A549 (cell line): ENCODE measurements around the gene QKI. TPM values are rescaled to one million over a fixed set of nuclear protein-coding genes. Genes with fewer than 3 reads are reported as not detected.
"Not testable (repeated sequence)": the region's sequence is repeated elsewhere in the genome, so short reads cannot be mapped to it uniquely, and the experiment has no call there.

Source experiments
- ATAC-seq, 2 experiments: fragments of 200-7000 bp in 1 of 2; fragments of >200 bp in 1 of 2; cut with Nextera tagmentation in 1 of 2; cut with Tn5 transposase in 1 of 2; 3 replicates each; pipeline versions ENCODE4 v1.8.0 to v1.9.1; 2018 to 2020; ENCODE audit warnings: mild to moderate bottlenecking in 1 of 2, moderate library complexity in 1 of 2
- CTCF ChIA-PET: fragments of 300-600 bp; sonication (Branson Sonifier 250); formaldehyde crosslinking; extraction: SDS; loops from one replicate; lab custom pipeline; 2021; ENCODE audit warnings: antibody characterized with exemption, inconsistent platforms; lab: Yijun Ruan, JAX
- POLR2A ChIA-PET: fragments of 350-600 bp; formaldehyde crosslinking; extraction: SDS; loops from one replicate; lab custom pipeline; 2021; ENCODE audit warnings: antibody characterized with exemption, inconsistent platforms; lab: Yijun Ruan, JAX
- DNase-seq, 2 experiments: peaks; one replicate each; pipeline versions ENCODE4 v3.0.0 to v3.0.0-alpha.2; 2011 to 2016; ENCODE audit warnings: low read depth in 1 of 2, low spot score in 1 of 2
- FAIRE-seq: peaks from 2 replicates; lab custom pipeline; 2011; peaks lifted over from hg19 to GRCh38; lab: Jason Lieb, UNC
- H3K27ac ChIP-seq, 2 experiments: fragments of >200 bp; sonication (Bioruptor Twin); formaldehyde crosslinking; 3 replicates each; pipeline ENCODE4 v1.5.1; 2016 to 2017
- H3K4me1 ChIP-seq: fragments of >200 bp; sonication (Bioruptor Twin); formaldehyde crosslinking; 3 replicates; pipeline ENCODE4 v1.6.1; 2016
- H3K4me2 ChIP-seq: fragments of >200 bp; sonication (Bioruptor Twin); formaldehyde crosslinking; 3 replicates; pipeline ENCODE4 v1.6.1; 2016
- H3K4me3 ChIP-seq: fragments of >200 bp; sonication (Bioruptor Twin); formaldehyde crosslinking; 3 replicates; pipeline ENCODE4 v1.5.1; 2016
- H3K9me3 ChIP-seq: fragments of >200 bp; sonication (Bioruptor Twin); formaldehyde crosslinking; 3 replicates; pipeline ENCODE4 v1.6.1; 2016
- CEBPB ChIP-seq, 2 experiments: fragments of >200 bp in 1 of 2; sonication (Bioruptor Twin) in 1 of 2; formaldehyde crosslinking in 1 of 2; IDR thresholded peaks; 2 replicates each; pipeline ENCODE4 v1.6.1; 2012 to 2016
- FOSB ChIP-seq: fragments of 250-450 bp; sonication (Bioruptor Pico); IDR thresholded peaks from 2 replicates; pipeline ENCODE4 v1.5.0; 2020; ENCODE audit warnings: mild to moderate bottlenecking, moderate library complexity
- HOXB13 ChIP-seq: fragments of 250-450 bp; sonication (Bioruptor Pico); IDR thresholded peaks from 2 replicates; pipeline ENCODE4 v1.5.0; 2020; ENCODE audit warnings: low read depth, mild to moderate bottlenecking, moderate library complexity
- MAZ ChIP-seq: fragments of 150-350 bp; IDR thresholded peaks from 2 replicates; pipeline ENCODE4 v1.6.1; 2014; ENCODE audit warnings: antibody characterized with exemption, low read depth, low read length, borderline replicate concordance
- MYC ChIP-seq: IDR thresholded peaks from 2 replicates; pipeline ENCODE4 v1.6.1; 2012; ENCODE audit warnings: mild to moderate bottlenecking, inconsistent platforms, low read length, improper control_type of control experiment, borderline replicate concordance
- NFE2L2 ChIP-seq: fragments of 150-350 bp; conservative IDR thresholded peaks from 2 replicates; pipeline ENCODE4 v1.6.1; 2014; ENCODE audit warnings: low read length
- RAD21 ChIP-seq, 2 experiments: fragments of >200 bp in 1 of 2; sonication (Bioruptor Twin) in 1 of 2; formaldehyde crosslinking in 1 of 2; IDR thresholded peaks in 1 of 2; conservative IDR thresholded peaks in 1 of 2; 2 replicates in 1 of 2; 3 replicates in 1 of 2; pipeline ENCODE4 v1.6.1; 2012 to 2018; ENCODE audit warnings: inconsistent platforms in 1 of 2
- SMC3 ChIP-seq: fragments of >200 bp; sonication (Bioruptor Twin); formaldehyde crosslinking; IDR thresholded peaks from 3 replicates; pipeline ENCODE4 v1.6.1; 2018; ENCODE audit warnings: inconsistent platforms
- WGBS: methylation state at CpG from one replicate; pipeline ENCODE4 v1.1.6; 2017; ENCODE audit errors: missing lambda C conversion rate; 5-methylcytosine and 5-hydroxymethylcytosine counted together
- polyA plus RNA-seq, 4 experiments: library from polyadenylated mRNA; depleted of rRNA in 3 of 4; stranded (reverse); fragments of >200 nt; fragmentation: RNase III in 1 of 4; extraction: RNeasy Plus Mini Kit Qiagen cat#74134 plus additional on column Dnase treatment in 1 of 4; gene quantifications; 2 replicates in 3 of 4; 3 replicates in 1 of 4; pipeline ENCODE4 v1.2.3, GENCODE V29; 2011 to 2017
- TF ChIP-seq, protein P1 (sequence below): IDR thresholded peaks from 2 replicates; pipeline ENCODE4 v1.6.1; 2012
- TF ChIP-seq, protein P2 (sequence below): fragments of >200 bp; sonication (Bioruptor Twin); formaldehyde crosslinking; IDR thresholded peaks from 3 replicates; pipeline ENCODE4 v1.5.1; 2016
- TF ChIP-seq, protein P3 (sequence below): fragments of 200-600 bp; sonication (generic); IDR thresholded peaks from 2 replicates; pipeline ENCODE4 v1.6.1; 2016; ENCODE audit warnings: antibody characterized with exemption, mild to moderate bottlenecking, moderate library complexity
- TF ChIP-seq, protein P4 (sequence below): IDR thresholded peaks from 2 replicates; pipeline ENCODE4 v1.6.1; 2012; ENCODE audit warnings: low read depth, borderline replicate concordance

The QKI gene
- polyA plus RNA-seq, 2 of the 4 experiments (the other 2 are of a cell fraction) = 71.9 to 98.2 TPM

DNA sequence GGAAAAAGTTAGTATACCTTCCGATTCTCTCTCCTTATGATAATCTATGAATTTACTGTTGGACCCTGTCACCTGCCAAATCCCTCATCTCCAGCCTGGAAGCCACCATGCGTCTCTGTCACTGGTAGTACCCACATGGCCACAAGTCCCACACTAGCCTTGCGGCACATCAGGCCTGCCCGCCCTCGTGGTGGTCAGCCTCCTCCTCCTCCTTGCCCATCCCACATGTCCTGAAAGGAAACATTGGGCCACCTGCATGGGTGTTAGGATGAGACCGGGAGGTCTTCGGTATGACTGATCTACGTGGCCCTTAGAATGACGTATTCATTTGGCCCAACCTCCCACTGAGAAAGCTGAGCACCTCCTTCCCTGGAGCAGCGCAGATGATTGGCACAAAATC, 37.0 kb upstream of the QKI start:
- TF ChIP-seq SMC3 = no peak
- TF ChIP-seq, protein P1, sequence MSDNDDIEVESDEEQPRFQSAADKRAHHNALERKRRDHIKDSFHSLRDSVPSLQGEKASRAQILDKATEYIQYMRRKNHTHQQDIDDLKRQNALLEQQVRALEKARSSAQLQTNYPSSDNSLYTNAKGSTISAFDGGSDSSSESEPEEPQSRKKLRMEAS = no peak
- TF ChIP-seq, all 56 proteins: peak for 0
- 91% methylated on average over 9 of the region's 10 CpGs for WGBS
- ATAC-seq (no peak), FAIRE-seq (no peak), DNase-seq (no peak)
- POLR2A ChIA-PET = no interaction called here
- no peaks in the 10 kb centered on the region for H3K4me1 ChIP-seq
- H3K4me3 ChIP-seq = no peak overlapping the region
- no peak overlapping the region for H3K4me2 ChIP-seq
- CTCF ChIA-PET = interaction anchor here (0.9 to 1.4 kb wide), 2 partner anchors 11 to 1550 kb away, joined by 3 to 4 read pairs; no protein-coding TSS in a partner anchor
- no peak overlapping the region for H3K27ac ChIP-seq
- no peaks in the 10 kb centered on the region for H3K9me3 ChIP-seq

DNA sequence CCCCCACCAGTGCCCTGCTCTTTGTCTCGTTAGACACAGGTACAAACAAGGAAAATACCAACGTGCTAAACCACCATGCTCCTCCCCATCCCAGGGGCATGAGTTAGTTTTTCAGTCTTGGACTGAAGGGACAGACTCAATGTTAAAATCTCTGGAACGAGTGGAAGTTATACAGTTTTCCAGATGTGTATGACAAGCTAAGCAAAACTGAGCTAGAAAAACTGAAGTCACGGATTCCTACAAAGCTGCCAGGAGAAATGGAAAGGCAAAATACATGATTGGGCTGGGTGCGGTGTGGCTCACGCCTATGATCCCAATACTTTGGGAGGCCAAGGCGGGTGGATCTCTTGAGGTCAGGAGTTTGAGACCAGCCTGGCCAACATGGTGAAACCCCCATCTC, 34.3 kb upstream of the QKI start:
- POLR2A ChIA-PET = no interaction called here
- no peak for ATAC-seq
- Histone ChIP-seq H3K4me2 (no peak overlapping the region), H3K4me1 (no peaks in the 10 kb centered on the region), H3K27ac (no peak overlapping the region), H3K4me3 (no peak overlapping the region), H3K9me3 (no peaks in the 10 kb centered on the region)
- DNase-seq = no peak
- FAIRE-seq = no peak
- CTCF ChIA-PET = no interaction called here
- TF ChIP-seq MAZ = no peak
- 73% methylated on average over 7 of the region's 7 CpGs for WGBS

DNA sequence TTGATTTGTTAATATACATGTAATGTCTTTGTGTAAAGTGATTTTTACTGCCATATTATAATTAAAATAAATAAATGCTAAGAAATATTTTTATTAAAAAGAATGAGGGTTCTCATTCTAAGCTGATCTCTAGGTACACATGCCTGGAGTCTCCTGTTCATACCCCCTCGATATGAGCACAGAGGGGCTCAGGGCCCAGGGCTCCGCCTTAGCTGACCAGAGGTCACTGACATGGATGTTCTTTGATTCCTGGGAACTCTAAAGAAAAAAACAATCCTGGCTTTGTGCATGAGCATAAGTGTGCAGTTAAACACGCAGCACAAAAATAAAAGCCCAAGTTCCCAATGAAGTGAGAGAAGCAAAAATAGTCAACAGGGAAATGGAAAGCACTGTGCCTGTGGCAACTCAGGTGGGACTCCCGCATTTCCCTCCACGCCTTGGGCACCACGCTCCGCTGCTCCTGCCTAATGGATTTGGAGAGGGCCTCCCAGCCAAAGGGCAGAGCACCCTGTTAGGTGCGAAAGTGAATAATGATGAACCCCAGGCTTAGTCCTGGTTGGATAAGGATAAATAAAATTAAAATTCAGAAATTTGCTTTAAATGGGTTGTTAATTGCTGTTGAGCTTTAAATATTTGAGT, 33.3 kb upstream of the QKI start:
- no peak overlapping the region for H3K27ac ChIP-seq
- TF ChIP-seq MAZ (no peak), HOXB13 (CRISPR knock-in tag) (no peak), CEBPB (IDR thresholded peaks at IDR 0.05) (no peak), RAD21 (conservative IDR thresholded peaks at IDR 0.05 in 1 of 2, IDR thresholded peaks at IDR 0.05 in 1 of 2) (no peak), FOSB (CRISPR knock-in tag) (no peak), MYC (no peak), NFE2L2 (no peak)
- TF ChIP-seq, protein P2, sequence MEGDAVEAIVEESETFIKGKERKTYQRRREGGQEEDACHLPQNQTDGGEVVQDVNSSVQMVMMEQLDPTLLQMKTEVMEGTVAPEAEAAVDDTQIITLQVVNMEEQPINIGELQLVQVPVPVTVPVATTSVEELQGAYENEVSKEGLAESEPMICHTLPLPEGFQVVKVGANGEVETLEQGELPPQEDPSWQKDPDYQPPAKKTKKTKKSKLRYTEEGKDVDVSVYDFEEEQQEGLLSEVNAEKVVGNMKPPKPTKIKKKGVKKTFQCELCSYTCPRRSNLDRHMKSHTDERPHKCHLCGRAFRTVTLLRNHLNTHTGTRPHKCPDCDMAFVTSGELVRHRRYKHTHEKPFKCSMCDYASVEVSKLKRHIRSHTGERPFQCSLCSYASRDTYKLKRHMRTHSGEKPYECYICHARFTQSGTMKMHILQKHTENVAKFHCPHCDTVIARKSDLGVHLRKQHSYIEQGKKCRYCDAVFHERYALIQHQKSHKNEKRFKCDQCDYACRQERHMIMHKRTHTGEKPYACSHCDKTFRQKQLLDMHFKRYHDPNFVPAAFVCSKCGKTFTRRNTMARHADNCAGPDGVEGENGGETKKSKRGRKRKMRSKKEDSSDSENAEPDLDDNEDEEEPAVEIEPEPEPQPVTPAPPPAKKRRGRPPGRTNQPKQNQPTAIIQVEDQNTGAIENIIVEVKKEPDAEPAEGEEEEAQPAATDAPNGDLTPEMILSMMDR = no peak
- TF ChIP-seq, protein P3, sequence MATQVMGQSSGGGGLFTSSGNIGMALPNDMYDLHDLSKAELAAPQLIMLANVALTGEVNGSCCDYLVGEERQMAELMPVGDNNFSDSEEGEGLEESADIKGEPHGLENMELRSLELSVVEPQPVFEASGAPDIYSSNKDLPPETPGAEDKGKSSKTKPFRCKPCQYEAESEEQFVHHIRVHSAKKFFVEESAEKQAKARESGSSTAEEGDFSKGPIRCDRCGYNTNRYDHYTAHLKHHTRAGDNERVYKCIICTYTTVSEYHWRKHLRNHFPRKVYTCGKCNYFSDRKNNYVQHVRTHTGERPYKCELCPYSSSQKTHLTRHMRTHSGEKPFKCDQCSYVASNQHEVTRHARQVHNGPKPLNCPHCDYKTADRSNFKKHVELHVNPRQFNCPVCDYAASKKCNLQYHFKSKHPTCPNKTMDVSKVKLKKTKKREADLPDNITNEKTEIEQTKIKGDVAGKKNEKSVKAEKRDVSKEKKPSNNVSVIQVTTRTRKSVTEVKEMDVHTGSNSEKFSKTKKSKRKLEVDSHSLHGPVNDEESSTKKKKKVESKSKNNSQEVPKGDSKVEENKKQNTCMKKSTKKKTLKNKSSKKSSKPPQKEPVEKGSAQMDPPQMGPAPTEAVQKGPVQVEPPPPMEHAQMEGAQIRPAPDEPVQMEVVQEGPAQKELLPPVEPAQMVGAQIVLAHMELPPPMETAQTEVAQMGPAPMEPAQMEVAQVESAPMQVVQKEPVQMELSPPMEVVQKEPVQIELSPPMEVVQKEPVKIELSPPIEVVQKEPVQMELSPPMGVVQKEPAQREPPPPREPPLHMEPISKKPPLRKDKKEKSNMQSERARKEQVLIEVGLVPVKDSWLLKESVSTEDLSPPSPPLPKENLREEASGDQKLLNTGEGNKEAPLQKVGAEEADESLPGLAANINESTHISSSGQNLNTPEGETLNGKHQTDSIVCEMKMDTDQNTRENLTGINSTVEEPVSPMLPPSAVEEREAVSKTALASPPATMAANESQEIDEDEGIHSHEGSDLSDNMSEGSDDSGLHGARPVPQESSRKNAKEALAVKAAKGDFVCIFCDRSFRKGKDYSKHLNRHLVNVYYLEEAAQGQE = no peak
- TF ChIP-seq, protein P4, sequence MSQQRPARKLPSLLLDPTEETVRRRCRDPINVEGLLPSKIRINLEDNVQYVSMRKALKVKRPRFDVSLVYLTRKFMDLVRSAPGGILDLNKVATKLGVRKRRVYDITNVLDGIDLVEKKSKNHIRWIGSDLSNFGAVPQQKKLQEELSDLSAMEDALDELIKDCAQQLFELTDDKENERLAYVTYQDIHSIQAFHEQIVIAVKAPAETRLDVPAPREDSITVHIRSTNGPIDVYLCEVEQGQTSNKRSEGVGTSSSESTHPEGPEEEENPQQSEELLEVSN = no peak
- ChIA-PET POLR2A (no interaction called here), CTCF (no interaction called here)
- no peak overlapping the region for H3K4me2 ChIP-seq
- WGBS = 85% methylated on average over 8 of the region's 8 CpGs
- H3K4me3 ChIP-seq = no peak overlapping the region
- DNase-seq = no peak
- FAIRE-seq = no peak
- ATAC-seq = no peak
- no peaks in the 10 kb centered on the region for H3K9me3 ChIP-seq
- H3K4me1 ChIP-seq = no peaks in the 10 kb centered on the region

DNA sequence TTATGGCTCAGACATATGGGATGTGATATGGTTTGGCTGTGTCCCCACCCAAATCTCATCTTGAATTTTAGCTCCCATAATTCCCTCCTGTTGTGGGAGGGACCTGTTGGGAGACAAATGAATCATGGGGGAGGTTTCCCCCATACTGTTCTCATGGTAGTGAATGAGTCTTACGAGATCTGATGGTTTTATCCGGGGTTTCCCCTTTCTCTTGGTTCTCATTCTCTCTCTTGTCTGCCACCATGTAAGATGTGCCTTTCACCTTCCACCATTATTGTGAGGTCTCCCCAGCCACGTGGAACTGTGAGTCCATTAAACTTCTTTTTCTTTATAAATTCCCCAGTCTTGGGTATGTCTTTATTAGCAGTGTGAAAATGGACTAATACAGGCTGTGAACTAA, 31.1 kb upstream of the QKI start:
- H3K9me3 ChIP-seq, FAIRE-seq, H3K4me1 ChIP-seq, POLR2A ChIA-PET, H3K4me2 ChIP-seq, H3K27ac ChIP-seq, ATAC-seq, DNase-seq, H3K4me3 ChIP-seq, CTCF ChIA-PET: not testable (repeated sequence)
- WGBS = 68% methylated on average over 3 of the region's 3 CpGs
